GM19328 (cell line): Measurements from ENCODE around the gene SERINC4.
"Not testable (repeated sequence)": the region's sequence is repeated elsewhere in the genome, so short reads cannot be mapped to it uniquely, and the experiment has no call there.

Source experiments
- ATAC-seq: cut with Tn5 transposase; IDR thresholded peaks from one replicate; pipeline ENCODE4 v1.9.1; 2021; ENCODE audit warnings: mild to moderate bottlenecking, moderate library complexity; ENCODE audit not compliant: unreplicated experiment

Gene SERINC4

GRCh38 chr15:43763819-43764446 is 36.1 kb downstream of the SERINC4 start:
- ATAC-seq = no peak

- ATAC-seq = no peak
Observed at GRCh38 chr15:43762824-43763223, 37.2 kb downstream of the SERINC4 start.

- no peak for ATAC-seq
Observed at GRCh38 chr15:43751885-43752284, 48.1 kb downstream of the SERINC4 start.

- ATAC-seq = peak; percentile 42
Observed at GRCh38 chr15:43749690-43750345, 50.2 kb downstream of the SERINC4 start.

- ATAC-seq = no peak
Observed at GRCh38 chr15:43748376-43748775, 51.6 kb downstream of the SERINC4 start.

GRCh38 chr15:43746903-43747309 is 53.1 kb downstream of the SERINC4 start:
- not testable (repeated sequence) for ATAC-seq

- peak; percentile 68 for ATAC-seq
Observed at GRCh38 chr15:43746245-43746902, 53.6 kb downstream of the SERINC4 start, which contains the start of gene PDIA3. Gene PDIA3 (plus strand): TSS chr15:43746438. CDS start chr15:43746540, 102 bp downstream.
